Measurements from ENCODE around the gene RBFOX2. TPM values are rescaled to one million over a fixed set of nuclear protein-coding genes. Genes with fewer than 3 reads are reported as not detected.

RBFOX2 gene
- total RNA-seq, 4 donors from 2014 or later, result 39.4 to 80.0 (median 52.9) TPM

GRCh38 chr22:36016684-36017083 lies 11.9 kb downstream of the RBFOX2 start:
- DNase-seq, result no peak
- TF ChIP-seq CTCF (IDR thresholded peaks at IDR 0.05) (no peak), POLR2A (IDR thresholded peaks at IDR 0.05) (no peak)
- H3K27me3 ChIP-seq, result no peaks in the 10 kb centered on the region
- H3K27ac ChIP-seq, result no peak overlapping the region
- H3K4me3 ChIP-seq, result no peak overlapping the region
- no peaks in the 10 kb centered on the region for H3K9me3 ChIP-seq
- H3K4me1 ChIP-seq, result peaks cover 0 to 5% (median 0%) of the 10 kb centered on the region in 4 donors
- no peaks in the 10 kb centered on the region for H3K36me3 ChIP-seq

GRCh38 chr22:36015811-36016529 lies 12.7 kb downstream of the RBFOX2 start:
- Histone ChIP-seq H3K27me3 (no peaks in the 10 kb centered on the region), H3K4me1 (no peaks in the 10 kb centered on the region), H3K9me3 (no peaks in the 10 kb centered on the region), H3K27ac (no peak overlapping the region), H3K4me3 (no peak overlapping the region), H3K36me3 (no peaks in the 10 kb centered on the region)
- no peak for DNase-seq
- TF ChIP-seq CTCF (IDR thresholded peaks at IDR 0.05) (no peak), POLR2A (IDR thresholded peaks at IDR 0.05) (no peak)

DNA sequence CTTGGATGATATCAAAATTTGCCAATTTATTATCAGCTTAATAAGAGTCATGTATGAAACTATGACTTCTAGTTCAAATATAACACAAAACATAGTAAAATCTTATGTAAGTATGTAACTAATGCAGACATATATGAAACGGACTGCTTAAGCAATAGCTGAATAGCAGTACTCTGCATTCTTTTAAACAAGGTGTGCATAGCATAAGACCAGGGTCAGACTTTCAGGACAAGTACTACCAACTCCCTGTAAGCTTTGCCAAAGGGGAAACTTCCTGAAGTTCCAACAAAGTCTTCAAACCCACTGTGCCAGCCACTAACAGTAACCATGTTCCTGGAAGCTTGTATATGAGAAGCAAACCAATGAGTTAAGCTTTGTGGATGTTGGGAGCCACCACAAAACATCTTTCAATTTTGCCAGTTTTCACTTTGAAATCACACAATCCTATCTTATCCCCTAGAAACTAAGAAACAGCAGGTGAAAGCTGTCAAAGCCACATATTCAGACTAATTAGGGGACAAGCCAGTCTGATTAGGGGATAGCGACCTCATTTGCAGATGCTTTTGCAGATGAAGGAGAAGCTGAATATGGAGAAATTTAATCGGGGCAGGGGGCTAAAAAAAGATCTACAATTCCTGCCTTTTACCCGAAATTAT lies 13.3 kb downstream of the RBFOX2 start:
- Histone ChIP-seq H3K27me3 (no peaks in the 10 kb centered on the region), H3K36me3 (no peaks in the 10 kb centered on the region), H3K4me1 (peaks cover 0 to 4% (median 0%) of the 10 kb centered on the region in 4 donors), H3K4me3 (no peak overlapping the region), H3K27ac (no peak overlapping the region), H3K9me3 (no peaks in the 10 kb centered on the region)
- DNase-seq, result no peak
- no peak for TF ChIP-seq CTCF (IDR thresholded peaks at IDR 0.05)
- TF ChIP-seq POLR2A (IDR thresholded peaks at IDR 0.05), result no peak

DNA sequence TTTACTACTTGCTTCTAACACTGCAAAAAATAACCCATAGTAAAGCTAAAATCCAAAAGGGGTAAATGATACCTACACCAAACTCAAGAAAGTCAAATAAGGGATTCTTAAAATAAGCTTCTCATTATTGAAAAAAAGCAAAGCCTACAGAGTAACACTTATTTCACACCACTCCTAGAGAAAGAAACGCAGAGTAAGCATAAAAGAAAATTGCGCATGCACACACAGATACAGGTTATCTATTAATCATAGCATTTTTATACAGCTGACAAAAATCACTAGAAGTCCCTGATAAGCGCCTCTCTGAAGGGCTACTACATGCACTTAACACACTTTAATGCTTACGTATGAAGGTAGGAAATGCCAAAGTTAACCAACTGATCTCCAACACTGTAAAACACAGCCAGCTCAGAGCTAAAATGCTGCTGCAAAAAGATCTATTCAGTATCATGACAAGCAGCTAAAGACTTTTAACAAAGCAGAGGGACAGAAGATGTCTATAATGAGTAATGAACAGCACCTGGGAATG lies 14.0 kb downstream of the RBFOX2 start:
- H3K4me1 ChIP-seq, result peaks cover 0 to 10% (median 0%) of the 10 kb centered on the region in 4 donors
- H3K27me3 ChIP-seq, result no peaks in the 10 kb centered on the region
- no peak overlapping the region for H3K27ac ChIP-seq
- DNase-seq, result no peak
- H3K9me3 ChIP-seq, result no peaks in the 10 kb centered on the region
- no peak for TF ChIP-seq POLR2A (IDR thresholded peaks at IDR 0.05)
- TF ChIP-seq CTCF (IDR thresholded peaks at IDR 0.05), result no peak
- H3K36me3 ChIP-seq, result no peaks in the 10 kb centered on the region
- H3K4me3 ChIP-seq, result no peak overlapping the region

DNA sequence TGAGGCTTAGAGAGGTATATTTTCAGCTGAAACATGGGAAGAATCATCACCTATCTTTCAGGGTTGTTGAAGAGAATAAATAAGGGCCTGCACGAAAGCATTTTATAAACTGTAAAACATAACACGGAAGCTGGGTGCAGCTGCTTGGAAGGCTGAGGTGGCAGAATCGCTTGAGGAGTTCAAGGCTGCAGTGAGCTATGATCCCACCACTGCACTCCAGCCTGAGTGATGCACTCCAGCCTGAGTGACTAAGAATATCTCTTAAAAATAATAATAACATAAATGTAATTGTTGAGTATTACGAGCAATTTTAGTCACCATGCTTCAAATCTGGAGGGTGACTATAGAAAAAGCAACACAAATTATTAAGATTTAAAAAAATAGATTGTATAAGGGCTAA lies 16.3 kb downstream of the RBFOX2 start:
- Histone ChIP-seq H3K27ac (no peak overlapping the region), H3K4me3 (no peak overlapping the region), H3K9me3 (no peaks in the 10 kb centered on the region), H3K4me1 (peaks cover 0 to 21% (median 0%) of the 10 kb centered on the region in 4 donors), H3K27me3 (no peaks in the 10 kb centered on the region), H3K36me3 (no peaks in the 10 kb centered on the region)
- TF ChIP-seq POLR2A (IDR thresholded peaks at IDR 0.05) (no peak), CTCF (IDR thresholded peaks at IDR 0.05) (no peak)
- DNase-seq, result no peak

All from Peyer's patch (tissue), 4 donors.